ENCODE data around the gene GDF7.
"Not testable (repeated sequence)": the region's sequence is repeated elsewhere in the genome, so short reads cannot be mapped to it uniquely, and the experiment has no call there.

GDF7 gene

GRCh38 chr2:20707601-20708000 is 40.7 kb downstream of the GDF7 start:
- DNase-seq: no peak

DNA sequence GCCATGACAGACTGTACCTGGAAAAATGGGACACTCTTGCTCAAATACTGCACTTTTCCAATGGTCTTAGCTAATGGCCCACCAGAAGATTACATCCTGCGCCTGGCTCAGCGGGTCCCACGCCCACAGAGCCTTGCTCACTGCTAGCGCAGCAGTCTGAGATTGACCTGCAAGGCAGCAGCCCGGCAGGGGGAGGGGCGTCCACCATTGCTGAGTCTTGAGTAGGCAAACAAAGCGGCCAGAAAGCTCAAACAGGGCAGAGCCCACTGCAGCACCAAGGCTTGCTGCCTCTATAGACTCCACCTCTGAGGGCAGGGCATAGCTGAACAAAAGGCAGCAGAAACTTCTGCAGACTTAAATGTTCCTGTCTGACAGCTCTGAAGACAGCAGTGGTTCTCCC is 44.7 kb downstream of the GDF7 start:
- not testable (repeated sequence) for DNase-seq

DNA sequence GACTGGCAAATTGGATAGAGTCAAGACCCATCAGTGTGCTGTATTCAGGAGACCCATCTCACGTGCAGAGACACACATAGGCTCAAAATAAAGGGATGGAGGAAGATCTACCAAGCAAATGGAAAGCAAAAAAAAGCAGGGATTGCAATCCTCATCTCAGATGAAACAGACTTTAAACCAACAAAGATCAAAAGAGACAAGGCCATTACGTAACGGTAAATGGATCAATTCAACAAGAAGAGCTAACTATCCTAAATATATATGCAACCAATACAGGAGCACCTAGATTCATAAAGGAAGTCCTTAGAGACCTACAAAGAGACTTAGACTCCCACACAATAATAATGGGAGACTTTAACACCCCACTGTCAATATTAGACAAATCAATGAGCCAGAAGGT is 46.6 kb downstream of the GDF7 start:
- DNase-seq: not testable (repeated sequence)

GRCh38 chr2:20714412-20714811 is 47.5 kb downstream of the GDF7 start:
- DNase-seq: not testable (repeated sequence)

- DNase-seq: not testable (repeated sequence)
These were observed 49.2 kb downstream of the GDF7 start for GRCh38 chr2:20716164-20716563.

DNA sequence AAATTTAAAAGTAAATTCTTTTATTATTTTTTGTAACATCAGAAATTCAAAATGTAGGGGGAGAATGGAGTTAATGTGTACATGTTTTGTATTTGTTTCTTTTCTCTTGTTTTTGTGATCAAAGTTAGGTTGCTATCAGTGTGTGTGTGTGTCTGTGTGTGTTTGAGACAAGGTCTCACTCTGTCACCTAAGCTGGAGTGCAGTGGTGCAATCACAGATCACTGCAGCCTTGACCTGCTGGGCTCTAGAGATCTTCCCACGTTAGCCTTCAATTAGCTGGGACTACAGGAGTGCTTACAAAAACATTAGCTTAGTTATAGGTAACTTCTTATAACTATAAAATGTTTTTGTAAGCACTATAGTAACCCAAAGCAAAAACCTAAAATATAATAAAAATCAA is 50.7 kb downstream of the GDF7 start:
- no peak for DNase-seq

DNA sequence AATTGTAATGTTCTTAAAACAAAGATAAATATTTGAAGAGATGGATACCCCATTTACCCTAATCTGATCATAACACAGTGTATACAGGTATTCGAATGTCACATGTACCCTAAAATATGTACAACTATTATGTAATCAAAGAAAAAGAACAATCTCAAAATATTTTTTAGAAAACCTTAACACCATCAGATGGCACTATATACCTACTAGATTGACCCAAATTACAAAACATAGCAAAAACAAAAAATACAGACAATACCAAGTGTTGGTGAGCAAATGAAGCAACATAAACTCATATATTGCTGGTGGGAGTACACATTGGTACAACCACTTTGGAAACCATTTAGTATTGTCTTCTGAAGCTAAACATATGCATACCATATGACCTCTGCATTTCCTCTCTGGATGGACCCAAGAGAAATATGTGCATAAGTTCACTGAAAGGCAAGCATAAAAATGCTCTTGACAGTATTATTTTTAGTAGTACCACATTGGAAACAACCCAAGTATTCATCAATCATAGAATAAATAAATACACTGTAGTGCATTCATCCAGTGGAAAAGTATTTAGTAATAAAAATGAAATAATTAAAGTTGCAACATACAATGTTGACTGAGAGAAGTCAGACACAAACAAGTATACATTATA is 55.8 kb downstream of the GDF7 start:
- DNase-seq: no peak

- DNase-seq: no peak
These were observed 56.6 kb downstream of the GDF7 start for GRCh38 chr2:20723543-20723942.

- DNase-seq: no peak
These were observed 57.6 kb downstream of the GDF7 start for GRCh38 chr2:20724500-20725053.

DNA sequence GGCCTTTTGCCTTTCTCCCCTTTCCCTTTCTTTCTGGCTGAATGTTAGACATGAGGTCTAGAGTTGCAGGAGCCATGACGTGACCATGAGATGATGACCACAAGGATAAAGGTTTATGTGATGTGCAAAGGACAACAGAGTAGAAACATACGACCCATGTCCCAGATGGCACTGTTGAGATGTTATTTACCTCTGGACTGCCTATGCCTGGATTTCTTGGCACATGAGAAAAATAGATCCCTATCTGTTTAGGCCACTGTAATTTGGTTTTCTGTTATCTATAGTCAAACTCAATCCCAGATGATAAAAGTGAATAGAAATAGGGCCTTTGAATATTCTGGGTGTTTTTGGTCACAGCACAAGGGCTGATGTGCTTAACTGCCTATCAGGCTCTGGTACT is 58.8 kb downstream of the GDF7 start:
- DNase-seq: no peak

DNA sequence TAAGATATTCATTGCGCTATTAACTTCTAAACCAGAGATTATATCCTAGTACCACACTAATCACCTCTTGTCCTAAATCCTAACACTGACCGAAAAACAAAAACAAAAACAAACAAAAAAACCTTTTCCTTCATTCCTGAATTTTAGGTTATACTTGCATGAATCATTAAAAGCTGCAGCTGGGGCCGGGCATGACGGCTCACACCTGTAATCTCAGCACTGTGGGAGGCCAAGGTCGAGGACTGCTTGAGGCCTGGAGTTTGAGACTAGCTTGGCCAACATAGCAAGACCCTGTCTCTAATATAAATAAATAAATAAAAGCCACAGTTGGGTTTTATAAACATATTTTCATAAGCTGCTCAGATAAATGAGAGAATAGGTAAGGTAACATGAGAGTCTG is 60.0 kb downstream of the GDF7 start:
- no peak for DNase-seq

- DNase-seq: no peak
These were observed 61.3 kb downstream of the GDF7 start for GRCh38 chr2:20728114-20728758.

All from femur (tissue), 1 donor.